IMR-90 (cell line): ENCODE measurements around the gene PABPC5. TPM values are rescaled to one million over a fixed set of nuclear protein-coding genes. Genes with fewer than 3 reads are reported as not detected.

Experiments used
- microRNA-seq, 2 experiments: library from miRNA; stranded (forward) in 1 of 2; unstranded in 1 of 2; fragments of 10-50 nt in 1 of 2; fragments of <30 nt in 1 of 2; gene quantifications in 1 of 2; microRNA quantifications in 1 of 2; one replicate each; pipeline versions ENCODE3 to v1.1.0; 2013 to 2020; ENCODE audit not compliant: insufficient read depth in 1 of 2, insufficient read length in 1 of 2, unreplicated experiment in 1 of 2
- polyA plus RNA-seq, 3 experiments: library from polyadenylated mRNA; depleted of rRNA; stranded (reverse); fragments of >200 nt; gene quantifications; 2 replicates each; pipeline ENCODE4 v1.2.3, GENCODE V29; 2012; ENCODE audit warnings: low replicate concordance in 1 of 3
- small RNA-seq, 5 experiments: library from RNA; depleted of rRNA; stranded (forward); fragments of <200 nt; gene quantifications; one replicate each; pipeline ENCODE3, GENCODE V24; 2012
- total RNA-seq: library from RNA; depleted of rRNA; stranded (reverse); fragments of >200 nt; gene quantifications from 2 replicates; pipeline ENCODE4 v1.2.3, GENCODE V29; 2012

The PABPC5 gene
- total and polyA plus RNA-seq, 2 of the 4 experiments (the other 2 are of a cell fraction) = 0.63 to 0.90 TPM

Small RNA genes lying within 50 kb of the gene (microRNA-seq; reads per million reads assigned to microRNA genes)
- not detected for gene AL662874.1 (ENCODE audit: insufficient read depth, insufficient read length)

Small RNA genes lying within 50 kb of the gene (small RNA-seq; reads per million reads assigned to genes)
- 0 reads per million in 5 experiments for gene AL662874.1
